Measurements from ENCODE around the gene ABCB9.

The ABCB9 gene

DNA sequence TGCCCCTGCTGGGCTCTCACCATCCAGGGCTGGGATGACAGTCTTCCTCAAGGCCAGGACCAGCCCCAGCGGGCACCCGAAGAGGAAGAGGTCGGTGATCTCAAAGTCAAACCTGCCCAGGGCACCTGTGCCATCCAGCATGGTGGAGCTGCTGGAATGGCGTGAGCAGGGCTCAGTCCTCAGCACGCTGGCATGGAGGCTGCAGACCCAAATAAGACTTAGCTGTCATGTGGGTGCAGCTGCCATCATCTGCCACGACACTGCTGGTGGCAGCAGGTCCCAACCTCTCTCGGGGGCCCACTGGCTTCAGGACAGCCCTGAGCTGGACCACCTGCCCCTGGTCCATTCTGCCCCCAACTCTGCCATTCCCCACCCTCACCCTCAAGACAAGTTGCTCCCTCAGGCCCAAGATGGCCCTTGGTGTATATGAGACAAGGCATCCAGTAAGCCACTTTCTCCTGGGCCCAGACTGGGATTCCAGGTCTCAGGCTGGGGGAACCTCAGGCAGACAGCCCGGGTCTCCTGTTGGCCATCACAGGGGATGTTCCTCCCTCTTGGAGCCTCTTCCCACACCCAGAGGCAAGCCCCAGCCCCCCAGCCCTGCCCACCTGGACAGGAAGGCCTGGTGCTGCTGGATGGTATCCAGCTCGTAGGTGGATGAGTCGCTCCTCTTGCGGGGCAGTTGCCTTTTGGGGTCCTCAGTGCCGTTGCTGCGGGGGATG lies 28.7 kb upstream of the ABCB9 start:
- DNase-seq (ENCODE audit: low read depth), result no peak

DNA sequence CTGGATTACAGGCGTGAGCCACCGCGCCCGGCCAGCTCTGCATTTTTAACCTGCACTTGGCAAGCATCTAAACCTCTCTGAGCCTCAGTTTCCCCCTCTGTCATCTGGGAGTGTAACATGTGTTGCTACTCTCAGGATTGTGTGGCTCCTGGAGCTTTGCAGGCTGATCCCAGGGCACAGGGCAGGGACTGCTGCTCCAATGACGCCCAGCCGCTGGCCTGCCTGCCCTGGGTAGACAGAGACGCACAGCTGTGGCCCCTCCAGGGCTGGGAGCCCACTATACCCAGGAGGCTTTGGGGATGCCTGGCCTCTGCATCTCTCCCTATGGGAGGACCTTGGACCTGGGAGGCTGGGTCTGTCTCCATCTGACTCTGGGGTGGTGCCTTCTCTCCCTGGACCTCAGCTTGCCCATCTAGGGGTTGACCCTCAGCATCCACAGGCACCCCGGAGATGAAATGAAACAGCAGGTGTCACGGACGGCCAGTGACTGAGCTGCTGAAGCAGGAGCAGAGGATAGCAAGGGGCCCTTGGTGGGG lies 27.9 kb upstream of the ABCB9 start:
- no peak for DNase-seq (ENCODE audit: low read depth)

DNA sequence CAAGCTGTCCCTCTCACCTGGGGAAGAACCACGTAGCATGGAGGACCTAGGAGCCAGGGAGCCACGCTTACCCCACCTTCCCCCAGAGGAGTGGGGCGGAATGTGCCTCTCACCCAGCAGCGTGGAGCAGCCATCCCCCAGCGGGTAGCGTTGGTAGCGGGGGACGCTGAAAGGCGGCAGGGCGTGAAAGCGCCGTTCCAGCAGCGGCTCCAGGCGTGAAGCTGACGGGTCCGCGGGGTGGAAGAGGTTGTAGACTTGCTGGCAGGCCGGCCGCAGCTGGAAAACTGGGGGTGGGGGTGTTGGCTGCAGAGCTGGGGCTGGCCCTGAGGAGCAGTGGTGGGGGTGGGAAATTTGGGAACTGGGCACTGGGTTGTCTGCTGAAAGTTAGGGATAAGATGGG lies 26.1 kb upstream of the ABCB9 start:
- DNase-seq (ENCODE audit: low read depth), result no peak

DNA sequence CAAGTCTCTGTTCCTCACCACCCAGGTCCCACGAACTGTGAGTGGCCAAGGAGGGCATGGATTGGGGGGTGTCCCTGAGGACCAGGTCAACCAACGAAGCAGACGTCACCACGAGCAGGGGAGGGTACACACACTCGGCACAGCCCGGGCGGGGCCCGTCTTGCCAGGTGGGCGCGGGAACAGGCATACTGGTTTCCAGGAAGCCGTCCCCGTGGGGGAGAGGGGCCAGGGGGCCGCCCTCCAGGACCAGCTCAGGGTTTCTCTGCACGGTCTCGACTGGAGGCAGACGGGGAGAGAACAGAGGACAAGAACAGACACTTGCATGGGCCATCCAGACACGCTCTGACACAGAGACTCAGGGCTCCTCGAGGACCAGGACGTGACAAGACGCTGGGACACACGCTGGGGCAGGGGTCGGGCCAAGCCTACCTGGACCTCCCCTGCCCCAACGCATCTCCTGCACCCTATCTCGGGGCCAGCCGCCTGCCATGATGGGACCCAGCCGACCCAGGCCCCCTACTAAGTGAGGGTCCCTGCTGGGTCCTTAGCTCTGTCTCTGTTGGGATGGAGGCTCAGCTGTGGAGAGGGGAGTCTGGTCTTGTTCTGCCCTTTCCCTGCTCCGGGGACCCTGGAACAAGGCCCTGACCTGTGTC lies 25.5 kb upstream of the ABCB9 start:
- DNase-seq (ENCODE audit: low read depth), result no peak

DNA sequence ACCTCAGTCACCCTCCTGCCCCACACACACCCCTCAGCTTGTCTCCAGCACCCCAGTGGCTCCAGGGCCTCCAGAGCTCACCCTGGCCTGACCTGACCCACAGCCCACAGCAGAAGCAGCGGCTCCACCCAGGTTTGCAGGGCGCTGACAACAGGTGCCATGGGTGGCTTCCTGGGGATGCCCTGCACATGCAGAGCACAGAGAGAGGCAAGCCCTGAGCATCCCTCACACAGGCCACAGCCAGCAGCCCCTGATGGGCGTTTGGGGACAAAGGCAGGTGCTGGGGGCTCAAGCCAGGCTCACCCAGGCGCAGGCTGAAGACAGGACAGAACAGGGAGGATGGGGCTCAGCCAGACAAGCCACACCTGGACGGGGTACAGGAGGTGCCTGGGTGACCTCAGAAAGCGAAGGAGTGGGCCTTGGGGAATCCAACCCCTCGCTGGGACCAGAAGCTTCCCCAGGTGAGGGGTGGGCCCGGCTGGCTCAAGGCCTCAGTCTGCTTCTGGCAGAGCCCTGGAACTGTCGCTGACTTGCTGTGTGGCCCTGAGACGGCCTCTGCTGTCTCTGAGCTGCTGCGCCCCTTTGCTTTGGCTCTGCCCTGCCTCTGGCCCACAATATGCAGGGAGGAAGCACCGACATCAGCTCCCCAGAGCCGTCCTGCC lies 24.8 kb upstream of the ABCB9 start:
- no peak for DNase-seq (ENCODE audit: low read depth)

DNA sequence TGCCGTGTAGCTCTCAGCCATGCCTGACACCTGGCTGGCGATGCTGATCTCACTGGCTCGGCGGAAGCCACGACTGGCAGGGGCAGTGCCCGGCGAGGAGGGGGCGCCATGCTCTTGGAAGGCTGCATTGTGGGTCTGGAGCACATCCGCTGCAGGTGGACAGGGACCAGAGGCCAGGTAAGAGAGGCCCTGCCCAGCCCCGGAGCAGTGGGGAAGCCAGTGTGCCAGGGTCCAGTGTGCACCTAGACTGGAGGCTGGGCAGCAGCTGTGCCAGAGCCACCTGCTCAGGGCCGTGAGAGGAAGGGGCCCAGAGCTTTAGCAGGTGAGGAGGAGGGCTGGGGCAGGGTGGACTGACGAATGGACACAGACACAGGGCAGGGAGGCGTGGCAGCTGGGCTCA lies 24.3 kb upstream of the ABCB9 start:
- DNase-seq (ENCODE audit: low read depth), result no peak

DNA sequence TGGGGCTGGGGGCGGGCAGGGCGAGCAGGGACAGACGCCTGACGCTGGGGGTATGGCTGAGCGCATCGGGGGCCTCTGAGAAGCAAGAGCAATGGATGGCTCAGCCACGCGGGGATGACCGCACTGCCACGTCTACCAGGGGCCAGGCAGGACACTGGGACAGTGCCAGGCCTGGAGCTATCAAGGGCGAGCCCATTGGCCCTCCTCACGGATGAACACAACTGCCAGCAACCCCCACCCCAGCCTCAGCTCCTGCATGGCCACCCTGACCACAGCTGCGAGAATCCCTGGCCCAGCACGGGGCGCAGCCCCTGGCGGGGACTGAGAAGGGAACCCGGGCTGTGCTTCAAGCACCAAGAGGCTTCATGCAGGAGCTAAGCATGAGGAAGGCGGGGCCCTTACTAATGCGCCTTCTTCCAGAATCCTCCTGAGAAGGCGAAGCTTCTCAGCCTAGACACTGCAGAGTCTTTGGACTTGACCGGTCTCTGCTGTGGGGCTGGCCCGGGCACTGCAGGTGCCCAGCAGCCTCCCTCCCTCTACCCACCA lies 23.7 kb upstream of the ABCB9 start:
- no peak for DNase-seq (ENCODE audit: low read depth)

DNA sequence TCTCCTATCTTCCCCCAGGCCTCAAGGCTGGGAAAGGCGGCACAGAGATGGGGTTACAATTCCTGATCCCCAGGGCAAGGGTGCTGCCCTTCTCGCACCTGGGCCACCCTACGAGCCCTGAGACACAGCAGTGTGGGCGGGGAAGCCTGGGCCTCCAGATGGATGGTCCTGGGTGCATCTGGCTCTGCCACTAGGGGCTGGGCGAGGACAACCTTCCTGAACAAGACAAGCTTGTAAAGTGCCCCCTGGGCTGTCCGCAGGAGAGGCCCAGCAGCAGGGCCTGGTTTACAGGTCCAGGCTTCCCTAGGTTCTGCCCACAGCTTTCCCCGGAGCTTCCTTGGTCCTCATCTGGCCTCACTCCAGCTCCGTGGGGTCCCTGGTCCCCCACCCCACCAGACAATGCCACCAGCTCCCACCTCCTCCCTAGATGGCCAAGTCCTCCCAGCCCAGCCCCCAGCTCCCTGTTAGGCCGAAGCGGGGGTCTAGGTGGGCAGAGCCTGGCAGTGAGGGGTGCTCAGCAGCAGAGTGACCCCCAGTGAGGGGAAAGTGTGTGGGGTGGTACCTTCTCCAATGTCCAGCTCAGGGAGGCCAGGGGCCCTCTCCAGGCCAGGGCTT lies 23.1 kb upstream of the ABCB9 start:
- no peak for DNase-seq (ENCODE audit: low read depth)

DNA sequence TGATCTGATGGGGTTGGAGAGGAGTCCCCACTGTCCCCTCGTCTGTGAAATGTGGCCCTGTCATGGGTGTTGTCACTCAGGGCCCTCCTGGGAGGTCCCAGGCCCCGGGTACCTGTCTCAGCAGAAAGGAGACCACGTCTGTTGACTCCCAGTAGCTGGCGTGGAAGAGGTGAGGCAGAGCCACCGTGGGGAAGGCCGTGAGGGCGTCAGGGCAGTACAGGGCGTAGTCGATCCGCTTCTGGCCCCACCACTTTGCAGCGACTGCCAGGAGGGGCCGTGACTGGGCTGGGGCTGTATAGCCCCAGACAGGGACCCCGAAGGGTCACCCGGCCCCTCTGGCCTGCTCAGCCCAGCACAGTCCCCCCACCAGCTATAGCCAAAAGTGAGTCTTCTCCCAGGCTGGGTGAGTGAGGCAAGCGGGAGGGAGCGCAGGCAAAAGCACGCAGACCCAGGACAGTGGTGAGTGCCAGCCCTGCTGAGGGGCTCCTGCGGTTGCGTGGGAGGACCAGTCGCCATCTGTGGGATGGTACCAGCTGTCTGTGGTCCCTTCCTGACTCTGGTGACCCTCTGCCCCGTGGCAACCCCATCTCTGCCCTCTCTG lies 22.4 kb upstream of the ABCB9 start:
- DNase-seq (ENCODE audit: low read depth), result no peak

DNA sequence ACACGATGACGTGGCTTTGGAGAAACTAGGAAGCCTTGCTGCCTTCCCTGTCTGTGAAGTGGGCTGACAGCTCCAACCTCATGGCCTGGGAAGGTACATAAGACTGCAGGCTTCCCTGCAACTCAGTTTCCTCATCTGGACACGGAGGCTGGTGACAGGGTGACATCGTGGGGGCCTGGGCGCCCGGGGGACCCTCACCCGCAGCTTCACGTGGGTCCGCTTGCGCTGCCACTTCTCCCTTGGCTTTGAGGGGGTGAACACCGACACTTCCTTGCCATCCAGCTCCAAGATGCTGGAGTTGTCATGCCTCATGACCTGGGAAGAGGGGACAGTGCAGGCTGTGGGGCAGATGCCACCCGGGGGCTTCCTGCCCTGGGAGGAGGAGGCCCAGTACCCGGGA lies 21.8 kb upstream of the ABCB9 start:
- DNase-seq (ENCODE audit: low read depth), result no peak

DNA sequence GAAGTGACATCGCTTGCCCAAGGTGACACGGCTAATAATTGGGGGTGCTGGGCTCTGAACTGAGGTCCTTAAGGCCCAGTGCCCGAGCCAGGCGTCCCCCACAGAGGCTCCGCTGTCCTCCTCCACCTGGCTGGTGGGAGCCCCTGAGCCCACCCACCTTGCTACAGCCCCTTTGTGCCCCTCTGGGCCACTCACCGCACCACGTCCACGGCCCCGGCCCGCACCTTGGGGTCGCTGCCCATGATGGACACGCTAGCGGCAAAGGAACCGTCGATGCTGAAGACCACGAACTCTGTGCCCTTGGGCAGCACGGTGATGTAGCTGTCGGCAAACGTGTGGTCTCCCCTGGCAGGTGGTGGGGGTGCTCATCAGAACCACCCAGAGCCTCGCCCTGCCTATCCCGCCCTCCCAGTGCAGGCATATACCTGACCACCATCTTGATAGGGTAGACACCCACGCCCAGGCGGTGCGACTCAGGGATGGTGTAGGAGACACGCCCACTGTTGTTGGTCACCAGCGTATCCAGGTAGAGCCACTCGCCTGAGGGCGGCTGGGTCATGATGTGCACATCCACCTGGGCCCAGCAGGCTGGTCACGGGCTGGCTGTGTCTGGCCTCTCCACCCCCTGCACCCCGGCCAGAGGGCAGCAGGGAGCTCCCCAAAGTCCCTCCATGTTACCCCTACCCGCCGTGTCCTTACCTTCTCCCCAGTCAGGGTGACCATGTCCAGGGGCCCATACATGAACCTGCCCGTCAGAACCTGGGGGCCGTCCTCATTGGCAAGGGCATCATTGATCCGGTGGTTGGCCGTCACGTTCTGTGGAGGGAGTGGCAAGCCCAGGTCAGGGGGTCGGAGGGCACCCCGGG lies 21.1 kb upstream of the ABCB9 start:
- DNase-seq (ENCODE audit: low read depth), result no peak

DNA sequence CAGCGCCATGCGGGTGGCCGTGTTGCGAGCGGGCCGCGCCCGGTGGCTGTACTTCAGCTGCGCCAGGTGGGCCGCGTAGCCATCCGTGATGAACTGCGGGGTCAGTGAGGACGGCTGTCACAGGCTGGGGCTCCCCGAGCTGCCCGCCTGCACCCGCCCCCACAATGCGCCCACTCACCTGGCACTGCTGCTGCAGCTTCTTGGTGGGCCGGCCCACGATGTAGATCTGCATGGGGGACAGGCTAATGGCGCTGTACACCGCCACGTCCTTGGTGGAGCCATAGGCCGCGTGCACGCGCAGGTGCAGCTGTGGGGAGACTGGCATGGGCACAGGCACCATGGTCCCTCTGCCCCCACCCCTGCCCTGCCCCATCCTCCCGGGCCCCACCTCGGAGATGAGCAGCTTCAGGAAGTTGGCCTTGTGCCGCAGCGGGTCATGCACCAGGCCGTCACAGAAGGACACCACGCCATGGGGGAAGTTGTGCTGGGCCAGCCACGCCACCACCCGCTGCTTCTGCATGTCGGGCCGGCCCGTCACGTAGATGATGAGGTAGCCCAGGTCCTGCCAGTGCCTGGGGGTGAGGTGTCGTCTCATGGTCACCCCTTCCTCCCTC lies 20.1 kb upstream of the ABCB9 start:
- DNase-seq (ENCODE audit: low read depth), result no peak

DNA sequence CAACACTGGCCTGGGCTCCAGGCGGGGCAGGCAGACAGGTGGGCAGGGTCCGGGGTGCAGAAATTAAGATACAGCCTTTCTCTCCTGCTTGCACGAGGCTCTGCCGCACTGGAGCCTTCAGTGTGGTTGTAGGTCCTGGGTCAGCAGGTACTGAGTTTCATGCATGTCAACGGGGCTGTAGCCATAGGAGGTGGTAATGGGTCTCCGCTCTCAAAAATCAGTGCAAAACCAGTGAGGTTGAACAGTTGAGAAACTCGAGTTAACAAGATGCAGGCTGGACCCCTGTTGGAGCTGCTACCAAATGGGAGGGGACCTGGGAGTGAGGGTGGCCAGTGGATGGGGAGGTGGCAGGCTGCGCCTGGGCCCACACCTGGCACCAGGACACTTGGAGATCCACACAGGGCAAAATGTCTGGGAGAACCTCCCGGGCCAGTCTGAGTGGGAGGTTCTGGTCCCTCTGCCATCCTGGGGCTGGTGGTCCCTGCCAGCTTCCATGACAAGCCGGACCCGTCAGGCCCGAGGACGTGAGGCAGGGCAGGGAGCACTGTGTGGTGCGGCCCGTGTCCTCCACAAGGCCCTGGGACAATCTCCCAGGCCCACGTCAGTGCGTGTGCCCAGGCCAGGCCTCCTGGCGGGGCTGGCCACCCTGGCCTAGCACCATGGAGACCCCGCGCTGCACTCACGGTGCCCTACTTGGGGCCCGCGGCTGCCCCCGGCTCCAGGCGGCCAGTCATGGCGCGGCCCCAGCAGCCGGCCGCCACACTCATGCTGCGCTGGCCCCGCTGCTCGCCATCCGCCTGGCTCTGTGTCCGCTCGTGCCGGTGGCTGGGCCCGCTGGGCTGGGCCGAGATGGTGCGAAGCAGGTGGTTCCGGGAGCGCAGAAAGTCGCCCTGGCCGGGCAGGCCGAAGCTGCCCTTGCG lies 19.3 kb upstream of the ABCB9 start:
- no peak for DNase-seq (ENCODE audit: low read depth)

DNA sequence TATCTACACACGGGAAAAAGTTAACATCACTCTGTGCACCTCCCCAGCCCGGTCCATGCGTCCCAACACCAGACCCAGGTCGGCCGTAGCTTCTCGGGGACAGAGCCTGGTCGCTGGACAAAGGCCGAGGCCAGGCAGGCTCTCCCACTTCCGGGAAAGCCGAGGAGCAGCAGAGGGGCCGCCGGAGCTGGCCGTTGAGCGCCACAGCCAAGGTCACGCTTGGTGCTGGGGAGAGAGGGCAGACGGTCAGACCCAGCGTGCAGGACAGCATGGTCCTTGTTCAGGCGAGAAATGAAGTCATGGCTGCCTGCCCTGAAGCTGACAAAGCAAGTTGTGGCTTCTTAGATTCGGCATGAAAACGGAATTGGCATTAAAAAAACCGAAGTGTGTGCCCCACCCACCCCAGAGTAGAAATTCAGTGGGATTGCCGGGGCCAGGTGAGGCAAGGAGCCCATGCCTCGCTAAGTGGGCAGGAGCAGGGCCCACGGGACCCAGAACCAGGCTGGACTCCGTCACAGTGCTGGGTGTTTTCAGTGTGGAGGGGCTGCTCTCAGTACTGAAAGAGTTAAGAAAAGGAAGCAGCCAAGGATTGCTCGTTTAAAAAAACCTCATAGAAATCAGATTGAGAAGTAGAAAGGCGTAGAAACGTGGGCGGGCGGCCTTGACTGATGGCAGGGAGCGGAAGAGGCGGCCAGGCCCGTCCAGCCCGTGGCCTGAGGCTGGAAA lies 18.5 kb upstream of the ABCB9 start:
- DNase-seq (ENCODE audit: low read depth), result no peak

DNA sequence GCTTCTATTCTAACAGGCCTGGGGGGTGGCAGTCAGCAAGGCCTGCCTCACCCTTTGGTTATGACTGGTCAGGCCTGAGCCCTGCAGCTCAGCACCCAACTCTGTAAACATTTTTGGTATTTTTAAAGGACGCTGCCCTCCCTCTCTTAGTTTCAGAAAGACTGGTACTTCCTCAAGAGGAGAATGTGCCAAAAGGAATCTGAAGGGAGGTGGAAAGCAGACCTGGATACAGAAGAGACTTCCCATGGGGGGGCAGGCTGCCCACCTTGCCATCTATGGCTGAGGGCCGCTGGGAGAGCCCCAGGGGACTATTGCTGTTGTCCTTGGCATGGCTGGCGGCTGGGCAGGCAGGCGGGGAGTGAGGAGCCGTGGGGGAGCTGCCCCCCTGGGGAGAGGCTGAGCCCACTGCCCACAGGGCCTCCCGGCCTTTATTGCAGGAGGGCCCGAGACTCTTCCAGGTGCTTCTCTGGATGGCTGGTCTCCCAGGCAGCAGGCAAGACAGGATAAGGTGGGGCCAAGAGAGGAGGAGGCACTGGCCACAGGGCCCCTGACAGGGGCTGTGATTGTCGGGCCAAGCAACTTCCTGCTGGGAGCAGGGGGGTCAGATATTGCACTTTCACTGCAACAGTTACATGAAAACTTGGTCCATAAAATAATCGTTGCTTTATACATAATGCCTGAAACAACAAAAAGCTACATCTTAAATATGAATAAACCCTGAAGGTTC lies 17.7 kb upstream of the ABCB9 start:
- DNase-seq (ENCODE audit: low read depth), result no peak

DNA sequence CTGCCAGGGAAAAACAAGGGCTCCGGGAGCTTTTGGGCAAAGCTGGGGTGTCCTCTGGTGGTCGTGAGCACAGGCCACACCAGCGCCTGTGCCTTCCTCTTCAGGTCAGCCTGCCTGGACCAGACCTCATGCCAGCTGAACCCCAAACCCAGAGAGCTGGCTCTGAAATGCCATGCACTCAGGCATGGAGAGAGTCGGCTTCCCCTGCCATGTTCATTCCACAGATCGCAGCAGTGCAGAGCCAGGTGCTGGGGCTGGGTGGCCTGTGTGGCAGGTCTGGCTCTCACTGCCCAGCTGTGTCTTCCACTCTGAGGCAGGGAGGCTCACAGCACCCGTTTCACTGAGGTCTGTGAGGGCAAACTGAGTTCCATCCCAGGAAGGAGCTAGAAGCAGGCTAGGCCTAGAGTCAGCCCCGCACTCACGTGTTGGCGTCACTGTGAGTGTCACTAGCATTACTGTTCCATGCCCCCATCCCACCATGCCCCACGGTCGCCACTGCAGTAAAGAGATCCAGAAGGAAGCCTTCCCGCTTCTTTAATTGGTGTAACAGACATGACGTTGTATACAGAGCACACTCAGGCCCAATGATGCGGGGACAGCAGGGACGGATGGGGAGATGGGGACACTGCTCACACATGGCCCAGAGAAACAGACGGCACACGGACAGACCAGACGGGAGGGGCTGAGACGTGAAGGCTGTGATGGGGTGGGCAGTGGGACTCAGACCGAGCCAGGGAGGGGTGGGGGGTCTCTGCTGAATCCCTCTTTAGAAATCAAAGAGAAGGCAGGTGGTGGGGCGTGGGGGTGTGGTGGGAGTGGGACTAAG lies 16.9 kb upstream of the ABCB9 start:
- no peak for DNase-seq (ENCODE audit: low read depth)

DNA sequence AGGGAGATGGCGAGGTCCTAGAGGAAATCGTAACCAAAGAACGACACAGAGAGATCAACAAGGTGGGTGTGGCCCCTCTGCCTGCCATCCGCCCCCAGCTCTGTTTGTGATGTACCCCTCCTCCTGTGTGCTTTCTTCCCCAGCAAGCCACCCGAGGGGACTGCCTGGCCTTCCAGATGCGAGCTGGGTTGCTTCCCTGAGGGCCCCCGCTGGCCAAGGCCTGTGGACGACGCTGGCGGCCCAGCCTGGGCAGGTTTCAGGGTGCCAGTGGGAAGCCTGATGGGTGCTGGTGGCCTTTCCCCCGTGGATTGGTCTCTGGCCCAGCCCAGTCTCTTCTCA lies 16.2 kb upstream of the ABCB9 start:
- DNase-seq (ENCODE audit: low read depth), result no peak

Data from ELR (cell line).